IgD-negative memory B cell (primary cell): ENCODE results near the gene USP37. TPM values are rescaled to one million over a fixed set of nuclear protein-coding genes. Genes with fewer than 3 reads are reported as not detected.
"Not testable (repeated sequence)": the region's sequence is repeated elsewhere in the genome, so short reads cannot be mapped to it uniquely, and the experiment has no call there.

Source experiments
- H3K27ac Mint-ChIP-seq, 3 donors: one replicate each; pipeline ENCODE4 v1.8.0; 2020 to 2022; ENCODE audit warnings: mild to moderate bottlenecking in 3 of 3, mixed read lengths in 3 of 3, moderate library complexity in 1 of 3
- H3K27me3 Mint-ChIP-seq: one replicate; pipeline ENCODE4 v1.8.0; 2021; ENCODE audit warnings: mixed read lengths
- H3K36me3 Mint-ChIP-seq: one replicate; pipeline ENCODE4 v1.8.0; 2020; ENCODE audit warnings: mild to moderate bottlenecking, mixed read lengths
- H3K4me1 Mint-ChIP-seq, 3 donors: one replicate each; pipeline ENCODE4 v1.8.0; 2020 to 2022; ENCODE audit warnings: mixed read lengths in 3 of 3, mild to moderate bottlenecking in 1 of 3
- H3K4me3 Mint-ChIP-seq, 4 donors: one replicate each; pipeline ENCODE4 v1.8.0; 2020 to 2022; ENCODE audit warnings: mild to moderate bottlenecking in 4 of 4, mixed read lengths in 4 of 4, moderate library complexity in 3 of 4
- H3K9me3 Mint-ChIP-seq, 3 donors: one replicate each; pipeline ENCODE4 v1.8.0; 2020 to 2021; ENCODE audit warnings: mixed read lengths in 3 of 3, mild to moderate bottlenecking in 1 of 3
- polyA plus RNA-seq: library from polyadenylated mRNA; unstranded; fragments of 300-500 nt; fragmentation: Illumina TruSeq; gene quantifications from one replicate; pipeline ENCODE4 v1.2.3, GENCODE V29; 2021

The USP37 gene
- polyA plus RNA-seq, 1 donor from 2014 or later = 9.8 TPM

DNA sequence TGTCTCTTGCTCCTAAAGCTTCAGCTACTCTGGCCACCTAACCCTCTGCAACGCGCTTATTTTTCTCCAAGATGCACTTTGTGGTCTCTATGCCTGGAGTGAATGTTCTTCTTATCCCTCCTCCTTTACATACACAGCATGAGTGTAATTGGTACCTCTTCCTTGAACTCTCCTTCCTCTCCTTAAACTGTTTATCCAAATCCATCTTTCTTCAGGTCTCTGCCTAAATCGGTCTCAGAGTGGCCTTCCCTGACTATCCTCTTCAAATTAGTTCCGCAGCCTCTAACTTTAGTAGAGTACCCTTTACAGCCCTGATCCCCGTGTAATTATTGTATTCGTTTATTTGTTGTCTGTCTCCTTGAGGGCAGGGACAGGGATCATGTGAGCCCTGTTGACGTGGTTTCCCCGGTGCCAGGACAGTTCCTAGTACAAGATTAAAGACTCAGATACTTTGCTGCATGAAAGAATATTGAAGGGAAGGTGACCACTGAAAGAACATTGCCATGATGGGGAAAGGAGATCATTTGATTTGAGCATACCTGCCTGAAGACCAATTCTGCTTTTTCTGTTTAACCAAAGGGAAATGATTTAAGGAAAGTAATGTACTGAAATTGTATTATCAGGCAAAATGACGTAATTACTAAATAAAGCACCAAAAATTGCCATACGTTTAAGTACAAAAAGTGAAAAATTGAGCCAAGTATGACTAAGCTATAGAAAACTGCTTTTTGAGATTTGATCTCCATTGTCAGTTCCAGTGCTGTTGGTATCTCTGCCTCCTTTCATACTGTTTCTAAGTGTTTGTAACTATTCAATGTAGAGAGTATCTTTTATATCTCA, 1.7 kb upstream of the USP37 start:
- Mint-ChIP-seq H3K27me3 (no peaks in the 10 kb centered on the region), H3K4me3 (peak overlapping the region; percentile 88 to 98 (median 96)), H3K4me1 (peaks cover 32 to 48% (median 43%) of the 10 kb centered on the region in 3 donors), H3K9me3 (no peaks in the 10 kb centered on the region), H3K36me3 (no peaks in the 10 kb centered on the region), H3K27ac (peak overlapping the region; percentile 99 to 100 (median 99))

DNA sequence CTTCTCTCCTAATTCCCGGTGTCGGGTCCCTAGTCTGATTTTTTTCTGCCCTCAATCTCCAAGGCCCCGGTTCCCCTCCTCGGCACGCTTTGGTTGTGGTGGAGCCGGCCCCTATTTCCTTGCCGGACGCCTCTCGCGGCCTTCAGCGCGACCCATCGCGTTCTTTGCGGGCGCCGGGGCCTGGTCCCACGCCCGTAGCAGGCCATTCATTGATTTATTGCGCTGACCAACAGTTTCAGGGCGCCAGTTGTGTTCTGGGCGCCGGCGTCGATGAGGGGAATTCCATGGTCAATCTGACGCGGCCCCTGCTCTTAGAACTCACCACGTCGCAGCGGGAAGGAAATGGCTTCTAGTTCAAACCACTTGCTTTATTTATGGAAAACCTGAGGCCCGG, 884 bp upstream of the USP37 start:
- Mint-ChIP-seq H3K9me3 (no peaks in the 10 kb centered on the region), H3K36me3 (no peaks in the 10 kb centered on the region), H3K4me3 (peak overlapping the region; percentile 88 to 98 (median 96)), H3K27me3 (no peaks in the 10 kb centered on the region), H3K4me1 (peaks cover 32 to 47% (median 43%) of the 10 kb centered on the region in 3 donors), H3K27ac (peak overlapping the region; percentile 99 to 100 (median 99))

DNA sequence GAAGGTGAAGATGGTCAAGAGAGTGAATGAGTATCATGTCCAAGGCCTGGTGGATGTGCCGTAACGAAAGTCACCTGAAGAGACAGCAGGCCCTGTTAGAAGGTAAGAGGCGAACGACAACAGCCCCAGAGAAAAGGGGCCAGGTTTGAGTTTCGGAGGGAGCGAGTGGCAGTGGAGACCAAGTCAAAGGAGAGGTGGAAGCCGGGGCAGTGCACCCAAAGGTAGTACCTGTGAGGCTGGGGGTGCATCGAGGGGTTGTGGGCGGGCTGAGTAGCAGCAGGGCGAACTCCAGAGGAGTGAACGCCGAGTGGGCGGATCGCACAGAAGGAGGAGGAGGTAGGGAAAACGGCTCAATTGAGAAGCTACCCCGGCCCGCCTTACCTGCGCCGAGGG, 358 bp downstream of the USP37 start:
- no peaks in the 10 kb centered on the region for H3K36me3 Mint-ChIP-seq
- H3K4me1 Mint-ChIP-seq = peaks cover 33 to 45% (median 43%) of the 10 kb centered on the region in 3 donors
- no peaks in the 10 kb centered on the region for H3K27me3 Mint-ChIP-seq
- no peaks in the 10 kb centered on the region for H3K9me3 Mint-ChIP-seq
- peak overlapping the region; percentile 88 to 98 (median 96) for H3K4me3 Mint-ChIP-seq
- H3K27ac Mint-ChIP-seq = peak overlapping the region; percentile 99 to 100 (median 99)

DNA sequence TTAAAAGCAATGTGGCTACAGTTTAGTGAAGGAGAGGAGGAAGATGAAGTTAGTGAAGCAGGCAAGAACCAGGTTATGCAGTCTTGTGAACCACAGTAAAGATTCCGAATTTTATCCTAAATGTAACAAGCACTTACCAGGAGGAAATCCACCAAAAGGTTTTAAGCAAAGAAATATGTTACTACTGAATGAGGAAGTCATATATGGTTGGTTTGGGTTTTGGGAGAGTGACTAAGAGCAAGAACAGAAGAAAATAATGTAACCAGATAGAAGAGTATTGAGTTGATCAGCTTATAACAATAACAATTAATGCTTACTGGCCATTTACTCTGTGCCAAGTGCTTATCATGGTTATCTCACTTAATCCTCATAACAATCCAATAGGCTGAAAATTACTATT, 1.9 kb downstream of the USP37 start:
- H3K27me3 Mint-ChIP-seq = no peaks in the 10 kb centered on the region
- H3K9me3 Mint-ChIP-seq = no peaks in the 10 kb centered on the region
- peaks cover 30 to 43% (median 39%) of the 10 kb centered on the region in 3 donors for H3K4me1 Mint-ChIP-seq
- no peaks in the 10 kb centered on the region for H3K36me3 Mint-ChIP-seq
- peak overlapping the region in 1 of 3 donors; percentile 99 for H3K27ac Mint-ChIP-seq
- H3K4me3 Mint-ChIP-seq = peak overlapping the region; percentile 42 to 98 (median 92)

DNA sequence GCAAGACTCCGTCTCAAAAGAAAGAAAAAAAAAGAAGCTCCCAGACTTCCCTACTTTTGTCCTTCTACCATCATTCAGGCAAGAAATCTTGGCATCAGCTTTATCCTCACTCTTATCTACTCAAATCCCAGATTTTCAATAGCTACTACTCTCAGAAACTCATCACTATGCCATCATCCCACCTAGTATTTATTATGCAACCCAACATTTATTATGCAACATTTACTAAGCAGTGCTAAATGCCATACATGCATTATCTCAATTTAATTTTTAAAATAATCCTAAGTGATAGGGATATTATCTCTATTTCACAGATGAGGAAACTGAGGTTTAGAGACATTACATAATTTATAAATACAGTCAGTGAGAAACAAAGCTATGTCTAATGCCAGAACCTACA, 4.1 kb downstream of the USP37 start:
- Mint-ChIP-seq H3K9me3 (no peaks in the 10 kb centered on the region), H3K4me3 (no peak overlapping the region), H3K27ac (no peak overlapping the region), H3K27me3 (no peaks in the 10 kb centered on the region), H3K4me1 (peaks cover 15 to 24% (median 20%) of the 10 kb centered on the region in 3 donors), H3K36me3 (no peaks in the 10 kb centered on the region)

DNA sequence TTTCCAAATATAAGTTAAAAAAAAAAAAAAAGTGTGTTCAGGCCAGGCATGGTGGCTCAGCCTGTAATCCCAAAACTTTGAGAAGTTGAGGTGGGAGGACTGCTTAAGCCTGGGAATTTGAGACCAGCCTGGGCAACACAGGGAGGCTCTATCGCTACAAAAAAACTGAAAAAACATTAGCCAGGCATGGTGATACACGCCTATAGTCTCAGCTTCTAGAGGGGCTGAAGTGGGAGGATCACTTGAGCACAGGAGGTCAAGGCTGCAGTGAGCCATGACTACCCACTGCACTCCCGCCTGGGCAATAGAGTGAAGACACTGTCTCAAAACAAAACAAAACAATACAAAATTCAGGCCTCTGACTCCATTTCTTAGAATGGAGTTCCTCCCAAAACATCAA, 9.2 kb downstream of the USP37 start:
- H3K27me3 Mint-ChIP-seq = no peaks in the 10 kb centered on the region
- H3K27ac Mint-ChIP-seq = no peak overlapping the region
- H3K9me3 Mint-ChIP-seq = no peaks in the 10 kb centered on the region
- H3K36me3 Mint-ChIP-seq = peaks cover 1% of the 10 kb centered on the region
- H3K4me3 Mint-ChIP-seq = no peak overlapping the region
- peaks cover 6 to 7% (median 6%) of the 10 kb centered on the region in 3 donors for H3K4me1 Mint-ChIP-seq

DNA sequence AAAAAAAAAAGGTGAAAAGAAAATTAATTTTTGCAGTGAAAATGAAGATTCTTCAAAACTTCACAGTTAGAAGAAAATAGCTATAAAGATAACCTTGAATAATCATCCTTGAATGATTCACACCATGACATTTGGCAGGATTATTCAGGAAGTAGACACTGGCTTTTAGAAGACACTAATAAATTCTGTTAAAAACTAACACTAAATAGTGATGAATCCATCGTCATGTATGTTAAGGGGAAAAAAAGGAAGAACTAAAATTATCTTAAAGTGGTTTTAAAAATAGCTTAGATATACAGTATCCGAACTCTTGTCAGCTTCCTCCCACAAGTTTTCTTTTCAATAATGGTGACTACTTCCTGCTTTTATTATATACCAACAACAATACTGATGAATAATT, 10.2 kb downstream of the USP37 start:
- no peak overlapping the region for H3K27ac Mint-ChIP-seq
- H3K9me3 Mint-ChIP-seq = no peaks in the 10 kb centered on the region
- peaks cover 4 to 7% (median 5%) of the 10 kb centered on the region in 3 donors for H3K4me1 Mint-ChIP-seq
- no peaks in the 10 kb centered on the region for H3K27me3 Mint-ChIP-seq
- no peak overlapping the region for H3K4me3 Mint-ChIP-seq
- peaks cover 1% of the 10 kb centered on the region for H3K36me3 Mint-ChIP-seq

DNA sequence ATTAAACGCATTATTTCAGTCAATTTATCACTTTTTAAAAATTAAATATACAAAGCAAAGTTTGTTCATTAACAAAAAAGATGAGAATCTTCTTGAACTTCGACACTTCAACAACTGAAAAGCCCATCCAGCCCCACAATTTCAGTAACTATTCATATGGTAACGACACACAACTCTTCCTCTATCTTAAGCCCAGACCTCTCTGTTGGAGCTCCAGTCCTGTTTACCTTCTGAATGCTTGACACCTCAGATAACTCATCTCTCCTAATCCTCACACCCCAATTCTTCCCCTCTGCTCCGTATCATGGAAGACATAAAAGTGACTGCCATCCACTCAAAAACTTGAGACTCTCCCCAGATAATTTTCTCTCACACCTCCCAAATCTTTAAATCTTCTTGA, 12.6 kb downstream of the USP37 start:
- Mint-ChIP-seq H3K36me3 (peaks cover 1% of the 10 kb centered on the region), H3K27ac (peak overlapping the region in 1 of 3 donors; percentile 65), H3K4me3 (no peak overlapping the region), H3K27me3 (no peaks in the 10 kb centered on the region), H3K4me1 (peaks cover 0 to 7% (median 5%) of the 10 kb centered on the region in 3 donors), H3K9me3 (no peaks in the 10 kb centered on the region)

DNA sequence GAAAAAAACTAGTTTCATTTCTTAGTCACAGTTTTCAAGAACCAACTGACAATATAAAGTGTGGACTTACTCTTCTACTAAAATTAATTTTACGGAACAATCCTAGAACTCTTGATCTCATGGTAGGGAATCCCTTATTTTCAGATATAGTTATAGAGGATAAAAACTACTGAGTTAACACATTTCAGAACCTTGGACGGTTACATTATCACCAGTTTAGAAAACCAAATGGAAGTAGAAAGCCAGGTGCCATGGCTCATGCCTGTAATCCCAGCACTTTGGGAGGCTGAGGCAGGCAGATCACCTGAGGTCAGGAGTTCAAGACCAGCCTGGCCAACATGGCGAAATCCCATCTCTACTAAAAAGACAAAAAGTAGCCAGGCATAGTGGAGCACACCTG, 13.9 kb downstream of the USP37 start:
- not testable (repeated sequence) for H3K36me3 Mint-ChIP-seq, H3K27ac Mint-ChIP-seq, H3K4me1 Mint-ChIP-seq, H3K9me3 Mint-ChIP-seq, H3K4me3 Mint-ChIP-seq, H3K27me3 Mint-ChIP-seq

DNA sequence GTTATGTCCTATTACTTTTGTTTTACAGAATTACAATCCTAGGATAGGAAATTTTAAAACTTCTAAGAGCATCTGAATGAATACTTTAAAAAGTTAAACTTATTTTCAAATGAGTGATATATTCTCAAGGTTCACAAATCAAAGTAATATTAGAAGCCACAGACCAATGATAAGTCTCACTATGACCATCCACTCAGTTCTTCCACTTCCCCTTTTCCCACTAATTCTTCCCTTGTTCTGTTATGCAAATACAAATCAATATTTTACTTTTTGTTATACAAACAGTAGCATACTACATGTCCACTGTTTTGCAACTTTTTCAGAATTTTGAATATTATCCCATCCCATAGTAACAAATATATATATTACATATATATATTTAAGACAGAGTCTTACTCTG, 20.2 kb downstream of the USP37 start:
- no peak overlapping the region for H3K4me3 Mint-ChIP-seq
- peaks cover 0 to 3% (median 0%) of the 10 kb centered on the region in 3 donors for H3K4me1 Mint-ChIP-seq
- H3K36me3 Mint-ChIP-seq = peaks cover 8% of the 10 kb centered on the region
- no peaks in the 10 kb centered on the region for H3K9me3 Mint-ChIP-seq
- no peaks in the 10 kb centered on the region for H3K27me3 Mint-ChIP-seq
- H3K27ac Mint-ChIP-seq = no peak overlapping the region

DNA sequence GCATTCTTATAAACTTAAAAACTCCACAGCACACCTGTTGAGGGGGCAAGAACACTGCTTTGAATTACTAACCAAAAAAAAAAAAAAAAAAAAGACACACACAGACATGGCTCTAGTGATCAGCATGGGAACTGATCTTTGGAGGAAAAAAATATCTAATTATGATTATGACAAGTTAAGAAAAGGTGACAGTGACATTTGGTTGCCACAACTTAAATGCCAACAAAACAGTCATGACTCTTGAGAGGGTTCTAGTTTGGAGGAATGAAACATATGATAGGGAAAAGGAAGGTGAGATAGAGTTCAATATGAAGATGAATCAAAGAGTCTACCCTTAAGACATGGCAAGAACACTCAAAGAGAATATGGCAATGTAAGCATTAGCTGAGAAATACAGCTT, 20.6 kb downstream of the USP37 start:
- no peak overlapping the region for H3K27ac Mint-ChIP-seq
- H3K4me3 Mint-ChIP-seq = no peak overlapping the region

DNA sequence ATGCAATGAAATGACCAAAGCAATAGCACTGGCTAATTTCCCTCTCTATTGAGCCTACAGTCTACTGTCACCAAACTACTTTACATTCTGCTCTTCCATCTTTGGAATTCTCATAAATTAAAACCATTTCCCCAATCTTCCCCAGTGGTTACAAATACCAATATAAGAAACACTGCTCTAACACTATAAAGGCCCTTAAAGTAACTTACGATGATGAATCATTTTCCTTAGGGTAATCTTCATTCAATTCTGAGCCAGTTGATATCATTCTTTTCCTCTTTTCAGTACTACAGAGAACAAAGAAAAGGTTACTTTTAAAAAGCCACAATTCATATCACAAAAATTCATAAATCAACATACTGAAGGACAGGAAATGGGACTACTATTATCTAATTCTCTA, 22.1 kb downstream of the USP37 start:
- Mint-ChIP-seq H3K36me3 (peaks cover 9% of the 10 kb centered on the region), H3K27me3 (no peaks in the 10 kb centered on the region), H3K27ac (no peak overlapping the region), H3K4me1 (peaks cover 0 to 3% (median 0%) of the 10 kb centered on the region in 3 donors), H3K4me3 (no peak overlapping the region), H3K9me3 (no peaks in the 10 kb centered on the region)

More for the DNA sequence above, 20.6 kb downstream of the USP37 start:
- H3K36me3 Mint-ChIP-seq = peaks cover 8% of the 10 kb centered on the region
- H3K27me3 Mint-ChIP-seq = no peaks in the 10 kb centered on the region
- H3K4me1 Mint-ChIP-seq = peaks cover 0 to 3% (median 0%) of the 10 kb centered on the region in 3 donors
- no peaks in the 10 kb centered on the region for H3K9me3 Mint-ChIP-seq

DNA sequence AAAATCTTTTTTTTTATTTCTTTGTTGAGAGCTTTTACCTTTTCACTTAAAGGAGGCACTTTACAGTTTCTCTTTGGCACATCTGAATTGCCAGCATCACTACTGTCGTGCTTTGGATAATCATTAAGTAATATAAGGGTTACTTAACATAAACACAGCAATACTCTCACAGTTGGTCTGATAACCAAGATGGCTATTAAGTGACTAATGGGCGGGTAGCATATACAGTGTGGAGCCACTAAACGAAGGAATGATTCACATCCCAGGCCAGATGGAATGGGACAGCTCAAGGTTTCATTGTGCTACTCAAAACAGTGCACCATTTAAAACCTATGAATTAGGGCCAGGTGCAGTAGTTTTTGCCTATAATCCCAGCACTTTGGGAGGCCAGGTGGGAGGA, 28.1 kb downstream of the USP37 start:
- no peak overlapping the region for H3K27ac Mint-ChIP-seq
- no peaks in the 10 kb centered on the region for H3K27me3 Mint-ChIP-seq
- no peaks in the 10 kb centered on the region for H3K4me1 Mint-ChIP-seq
- no peak overlapping the region for H3K4me3 Mint-ChIP-seq
- H3K9me3 Mint-ChIP-seq = no peaks in the 10 kb centered on the region
- peaks cover 8% of the 10 kb centered on the region for H3K36me3 Mint-ChIP-seq

DNA sequence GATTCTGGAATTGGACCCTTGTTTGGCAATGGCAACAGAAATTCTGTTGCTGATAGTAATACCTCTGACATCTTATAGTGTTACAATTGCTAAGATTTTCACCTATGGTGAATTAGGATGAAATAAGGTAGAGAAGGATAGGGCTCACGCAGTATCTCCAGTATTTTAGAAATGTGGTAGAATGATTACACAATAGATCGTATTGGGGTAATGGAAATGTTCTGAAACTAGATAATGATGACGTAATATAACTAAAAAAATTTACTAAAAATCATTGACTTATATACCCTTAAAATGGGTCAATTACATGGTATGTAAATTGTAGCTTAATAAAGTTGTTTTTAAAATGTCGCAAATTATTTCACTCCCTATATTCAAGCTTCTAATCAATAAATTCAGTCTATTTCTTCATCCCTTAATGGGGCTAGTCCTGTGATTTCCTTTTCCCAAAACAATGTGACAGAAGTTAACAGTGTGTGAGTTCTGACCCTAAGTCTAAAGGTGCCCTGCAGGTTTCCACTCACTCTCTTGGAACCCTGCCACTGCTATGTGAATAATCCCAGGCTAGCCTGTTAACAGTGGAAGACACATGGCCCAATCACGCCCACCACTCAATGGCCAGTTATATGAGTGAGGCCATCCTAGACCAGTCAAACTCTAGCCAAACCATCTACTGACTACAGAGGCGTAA, 31.2 kb downstream of the USP37 start:
- no peaks in the 10 kb centered on the region for H3K4me1 Mint-ChIP-seq
- peak overlapping the region in 1 of 3 donors; percentile 72 for H3K27ac Mint-ChIP-seq
- H3K4me3 Mint-ChIP-seq = no peak overlapping the region
- no peaks in the 10 kb centered on the region for H3K9me3 Mint-ChIP-seq
- H3K36me3 Mint-ChIP-seq = peaks cover 8% of the 10 kb centered on the region
- H3K27me3 Mint-ChIP-seq = no peaks in the 10 kb centered on the region

DNA sequence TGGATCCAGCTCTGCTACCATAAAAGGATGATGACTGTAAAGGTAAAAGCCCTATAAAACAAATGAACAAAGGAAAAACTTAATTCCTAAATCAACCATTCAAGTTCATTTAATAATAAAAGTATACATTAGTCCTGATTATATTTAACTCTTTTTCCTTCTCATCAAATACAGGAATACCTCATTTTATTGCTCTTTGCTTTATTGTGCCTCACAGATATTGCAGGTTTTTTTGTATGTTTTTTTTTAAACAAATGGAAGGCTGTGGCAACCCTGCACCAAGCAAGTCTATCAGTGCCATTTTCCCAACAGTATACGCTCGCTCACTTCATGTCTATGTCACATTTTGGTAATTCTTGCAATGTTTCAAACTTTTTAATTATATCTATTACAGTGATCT, 38.2 kb downstream of the USP37 start:
- Mint-ChIP-seq H3K9me3 (peaks cover 0 to 2% (median 0%) of the 10 kb centered on the region in 3 donors), H3K27ac (no peak overlapping the region), H3K4me3 (no peak overlapping the region), H3K27me3 (no peaks in the 10 kb centered on the region), H3K36me3 (peaks cover 21% of the 10 kb centered on the region), H3K4me1 (no peaks in the 10 kb centered on the region)
